ENCODE results near the gene MOSMO.

DNA sequence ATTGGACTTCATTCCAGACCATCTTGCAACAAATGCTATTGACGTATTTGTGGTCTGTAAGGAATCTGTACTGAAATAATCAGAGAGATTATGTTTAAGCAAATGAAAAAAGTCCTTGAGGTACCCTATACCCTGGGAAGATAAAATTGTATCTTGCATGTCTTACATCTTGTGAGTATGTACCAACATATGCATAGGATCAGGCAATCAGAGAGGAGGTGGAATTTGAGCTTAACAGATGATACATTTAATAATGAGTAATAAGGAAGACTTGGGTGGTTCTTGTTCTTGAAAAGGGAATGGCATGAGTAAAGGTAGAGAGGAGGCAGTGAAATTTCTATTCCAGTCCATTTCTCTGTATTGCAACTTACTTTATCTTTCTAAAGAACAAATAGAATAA, 10.6 kb downstream of the MOSMO start:
- TF ChIP-seq POLR2AphosphoS5 (IDR thresholded peaks at IDR 0.05) (no peak), CTCF (IDR thresholded peaks at IDR 0.05) (no peak), POLR2A (IDR thresholded peaks at IDR 0.05) (no peak), EP300 (IDR thresholded peaks at IDR 0.05) (no peak)
